SK-N-SH treated with all-trans-retinoic acid at 6 μM for 48 hours (cell line): ENCODE data around the gene MEIS1.

Experiments used
- ATAC-seq: fragments of 200-7000 bp; cut with Tn5 transposase; 3 replicates; pipeline ENCODE4 v1.9.1; 2020; ENCODE audit warnings: mild to moderate bottlenecking, moderate library complexity
- ARNTL ChIP-seq: fragments of 450-650 bp; formaldehyde crosslinking; IDR thresholded peaks from 2 replicates; pipeline ENCODE4 v1.5.0; 2020; ENCODE audit warnings: low read depth, mild to moderate bottlenecking, moderate library complexity, borderline replicate concordance
- BACH2 ChIP-seq: fragments of 250-450 bp; sonication (Bioruptor Pico); IDR thresholded peaks from 2 replicates; pipeline ENCODE4 v1.9.0; 2021; ENCODE audit warnings: mild to moderate bottlenecking, borderline replicate concordance
- CREB5 ChIP-seq: fragments of 250-450 bp; sonication (Bioruptor Pico); IDR thresholded peaks from 2 replicates; pipeline ENCODE4 v1.5.1; 2020; ENCODE audit warnings: low read depth, mild to moderate bottlenecking, moderate library complexity
- CSRNP3 ChIP-seq: fragments of 250-450 bp; sonication (Bioruptor Pico); IDR thresholded peaks from 2 replicates; pipeline ENCODE4 v1.5.1; 2021; ENCODE audit warnings: mild to moderate bottlenecking, moderate library complexity
- ESRRG ChIP-seq: fragments of 250-450 bp; sonication (Bioruptor Pico); IDR thresholded peaks from 2 replicates; pipeline ENCODE4 v1.6.1; 2021; ENCODE audit warnings: mild to moderate bottlenecking
- GLIS3 ChIP-seq: fragments of 250-450 bp; sonication (Bioruptor Pico); IDR thresholded peaks from 2 replicates; pipeline ENCODE4 v1.5.0; 2020; ENCODE audit warnings: mild to moderate bottlenecking, moderate library complexity
- ISL1 ChIP-seq: fragments of 250-450 bp; sonication (Bioruptor Pico); IDR thresholded peaks from 2 replicates; pipeline ENCODE4 v2.1.2; 2022; ENCODE audit warnings: mild to moderate bottlenecking, moderate library complexity
- PATZ1 ChIP-seq: fragments of 250-450 bp; sonication (Bioruptor Pico); IDR thresholded peaks from 2 replicates; pipeline ENCODE4 v1.8.0; 2020; ENCODE audit warnings: mild to moderate bottlenecking, moderate library complexity, borderline replicate concordance
- PPARA ChIP-seq: fragments of 250-450 bp; sonication (Bioruptor Pico); IDR thresholded peaks from 2 replicates; pipeline ENCODE4 v1.5.0; 2020; ENCODE audit warnings: mild to moderate bottlenecking, borderline replicate concordance
- RARB ChIP-seq: fragments of 250-450 bp; sonication (Bioruptor Pico); IDR thresholded peaks from 2 replicates; pipeline ENCODE4 v1.8.0; 2021; ENCODE audit warnings: mild to moderate bottlenecking, moderate library complexity
- SNAI2 ChIP-seq: fragments of 250-450 bp; sonication (Bioruptor Pico); IDR thresholded peaks from 2 replicates; pipeline ENCODE4 v1.5.0; 2020; ENCODE audit warnings: mild to moderate bottlenecking, moderate library complexity
- TCF4 ChIP-seq: fragments of 250-450 bp; sonication (Bioruptor Pico); IDR thresholded peaks from 2 replicates; pipeline ENCODE4 v1.8.0; 2021; ENCODE audit warnings: mild to moderate bottlenecking, moderate library complexity, borderline replicate concordance
- TOX ChIP-seq: fragments of 250-450 bp; sonication (Bioruptor Pico); IDR thresholded peaks from 2 replicates; pipeline ENCODE4 v1.8.0; 2021; ENCODE audit warnings: mild to moderate bottlenecking, moderate library complexity, borderline replicate concordance
- ZC3H10 ChIP-seq: fragments of 250-450 bp; sonication (Bioruptor Pico); IDR thresholded peaks from 2 replicates; pipeline ENCODE4 v1.5.1; 2021; ENCODE audit warnings: mild to moderate bottlenecking, moderate library complexity
- ZFP3 ChIP-seq: fragments of 250-450 bp; sonication (Bioruptor Pico); IDR thresholded peaks from 2 replicates; pipeline ENCODE4 v1.5.0; 2020; ENCODE audit warnings: mild to moderate bottlenecking, moderate library complexity
- ZFP30 ChIP-seq: fragments of 450-650 bp; formaldehyde crosslinking; IDR thresholded peaks from 2 replicates; pipeline ENCODE4 v1.5.0; 2022; ENCODE audit warnings: mild to moderate bottlenecking, moderate library complexity
- ZNF565 ChIP-seq: fragments of 450-650 bp; formaldehyde crosslinking; conservative IDR thresholded peaks from 2 replicates; pipeline ENCODE4 v1.5.0; 2020; ENCODE audit warnings: low read depth, mild to moderate bottlenecking, moderate library complexity
- ZNF70 ChIP-seq: fragments of 450-650 bp; formaldehyde crosslinking; IDR thresholded peaks from 2 replicates; pipeline ENCODE4 v1.5.0; 2020; ENCODE audit warnings: mild to moderate bottlenecking, moderate library complexity
- ZNF8 ChIP-seq: fragments of 450-650 bp; formaldehyde crosslinking; IDR thresholded peaks from 2 replicates; pipeline ENCODE4 v1.5.0; 2020; ENCODE audit warnings: mild to moderate bottlenecking, moderate library complexity
- TF ChIP-seq, protein P1 (sequence below): fragments of 250-450 bp; sonication (Bioruptor Pico); IDR thresholded peaks from 2 replicates; pipeline ENCODE4 v1.8.0; 2021; ENCODE audit warnings: low read depth, mild to moderate bottlenecking, moderate library complexity, borderline replicate concordance
- TF ChIP-seq, protein P2 (sequence below): fragments of 250-450 bp; sonication (Bioruptor Pico); IDR thresholded peaks from 2 replicates; pipeline ENCODE4 v1.5.0; 2020; ENCODE audit warnings: mild to moderate bottlenecking, moderate library complexity

MEIS1 gene

DNA sequence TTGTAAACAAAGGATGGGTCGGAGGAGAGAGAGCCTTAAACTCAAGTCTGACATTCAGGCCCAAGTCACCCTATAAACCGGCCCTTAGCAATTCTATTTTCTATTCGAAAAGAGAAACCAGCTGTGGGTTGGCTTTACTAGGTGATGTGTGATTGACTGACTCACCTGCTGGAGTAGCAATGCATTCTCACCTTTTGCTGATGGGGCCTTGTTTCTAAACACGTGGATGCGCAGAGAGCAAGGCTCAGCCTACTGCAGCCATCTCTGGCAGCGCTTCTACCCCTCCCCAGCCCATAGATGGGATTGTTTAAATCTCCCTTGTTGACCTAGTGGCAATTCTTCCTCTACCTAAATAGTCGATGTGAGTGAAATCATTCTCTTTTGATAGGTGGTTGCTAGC, 138.5 kb downstream of the MEIS1 start:
- ATAC-seq: no peak
- TF ChIP-seq RARB (CRISPR knock-in tag) (no peak), CREB5 (no peak), ZFP3 (CRISPR knock-in tag) (no peak), SNAI2 (no peak), TCF4 (CRISPR knock-in tag) (no peak), PATZ1 (CRISPR knock-in tag) (no peak), ZNF565 (no peak), BACH2 (CRISPR knock-in tag) (no peak), ZFP30 (CRISPR knock-in tag) (no peak), ISL1 (CRISPR knock-in tag) (no peak), ZC3H10 (CRISPR knock-in tag) (no peak), ESRRG (CRISPR knock-in tag) (no peak), ZNF70 (CRISPR knock-in tag) (no peak), TOX (CRISPR knock-in tag) (no peak), GLIS3 (no peak), ARNTL (no peak), CSRNP3 (no peak), PPARA (CRISPR knock-in tag) (no peak)
- TF ChIP-seq, protein P1, sequence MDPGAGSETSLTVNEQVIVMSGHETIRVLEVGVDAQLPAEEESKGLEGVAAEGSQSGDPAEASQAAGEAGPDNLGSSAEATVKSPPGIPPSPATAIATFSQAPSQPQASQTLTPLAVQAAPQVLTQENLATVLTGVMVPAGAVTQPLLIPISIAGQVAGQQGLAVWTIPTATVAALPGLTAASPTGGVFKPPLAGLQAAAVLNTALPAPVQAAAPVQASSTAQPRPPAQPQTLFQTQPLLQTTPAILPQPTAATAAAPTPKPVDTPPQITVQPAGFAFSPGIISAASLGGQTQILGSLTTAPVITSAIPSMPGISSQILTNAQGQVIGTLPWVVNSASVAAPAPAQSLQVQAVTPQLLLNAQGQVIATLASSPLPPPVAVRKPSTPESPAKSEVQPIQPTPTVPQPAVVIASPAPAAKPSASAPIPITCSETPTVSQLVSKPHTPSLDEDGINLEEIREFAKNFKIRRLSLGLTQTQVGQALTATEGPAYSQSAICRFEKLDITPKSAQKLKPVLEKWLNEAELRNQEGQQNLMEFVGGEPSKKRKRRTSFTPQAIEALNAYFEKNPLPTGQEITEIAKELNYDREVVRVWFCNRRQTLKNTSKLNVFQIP (CRISPR knock-in tag): no peak
- TF ChIP-seq, protein P2, sequence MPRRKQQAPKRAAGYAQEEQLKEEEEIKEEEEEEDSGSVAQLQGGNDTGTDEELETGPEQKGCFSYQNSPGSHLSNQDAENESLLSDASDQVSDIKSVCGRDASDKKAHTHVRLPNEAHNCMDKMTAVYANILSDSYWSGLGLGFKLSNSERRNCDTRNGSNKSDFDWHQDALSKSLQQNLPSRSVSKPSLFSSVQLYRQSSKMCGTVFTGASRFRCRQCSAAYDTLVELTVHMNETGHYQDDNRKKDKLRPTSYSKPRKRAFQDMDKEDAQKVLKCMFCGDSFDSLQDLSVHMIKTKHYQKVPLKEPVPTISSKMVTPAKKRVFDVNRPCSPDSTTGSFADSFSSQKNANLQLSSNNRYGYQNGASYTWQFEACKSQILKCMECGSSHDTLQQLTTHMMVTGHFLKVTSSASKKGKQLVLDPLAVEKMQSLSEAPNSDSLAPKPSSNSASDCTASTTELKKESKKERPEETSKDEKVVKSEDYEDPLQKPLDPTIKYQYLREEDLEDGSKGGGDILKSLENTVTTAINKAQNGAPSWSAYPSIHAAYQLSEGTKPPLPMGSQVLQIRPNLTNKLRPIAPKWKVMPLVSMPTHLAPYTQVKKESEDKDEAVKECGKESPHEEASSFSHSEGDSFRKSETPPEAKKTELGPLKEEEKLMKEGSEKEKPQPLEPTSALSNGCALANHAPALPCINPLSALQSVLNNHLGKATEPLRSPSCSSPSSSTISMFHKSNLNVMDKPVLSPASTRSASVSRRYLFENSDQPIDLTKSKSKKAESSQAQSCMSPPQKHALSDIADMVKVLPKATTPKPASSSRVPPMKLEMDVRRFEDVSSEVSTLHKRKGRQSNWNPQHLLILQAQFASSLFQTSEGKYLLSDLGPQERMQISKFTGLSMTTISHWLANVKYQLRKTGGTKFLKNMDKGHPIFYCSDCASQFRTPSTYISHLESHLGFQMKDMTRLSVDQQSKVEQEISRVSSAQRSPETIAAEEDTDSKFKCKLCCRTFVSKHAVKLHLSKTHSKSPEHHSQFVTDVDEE (CRISPR knock-in tag): no peak

DNA sequence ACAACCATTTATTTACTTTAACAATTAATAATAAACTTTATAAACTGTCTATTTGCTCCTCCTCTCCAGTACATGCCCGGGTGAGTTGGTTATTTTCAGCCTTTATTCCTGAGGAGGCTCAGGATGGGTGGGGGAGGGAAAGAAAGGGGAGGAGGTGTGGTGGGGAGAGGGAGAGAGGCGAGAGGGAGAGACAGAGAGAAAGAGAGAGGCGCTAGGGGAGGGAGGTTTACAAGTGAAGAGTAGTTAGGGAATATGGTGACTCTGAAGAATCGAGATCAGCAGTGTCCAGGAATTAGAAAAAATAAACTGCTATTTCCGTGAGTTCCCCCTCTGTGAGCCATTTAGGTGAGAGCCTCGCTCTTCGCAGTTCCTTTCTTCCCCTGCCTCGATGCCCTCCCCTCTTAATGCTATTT, 138.9 kb downstream of the MEIS1 start:
- no peak for TF ChIP-seq ZNF8 (CRISPR knock-in tag)
- TF ChIP-seq RARB (CRISPR knock-in tag): no peak
- no peak for TF ChIP-seq PATZ1 (CRISPR knock-in tag)
- no peak for TF ChIP-seq SNAI2
- TF ChIP-seq, protein P2 (CRISPR knock-in tag): no peak
- TF ChIP-seq ZFP30 (CRISPR knock-in tag): no peak
- TF ChIP-seq, all 23 proteins: peak for 0

More for the DNA sequence above, 138.9 kb downstream of the MEIS1 start:
- ATAC-seq: no peak
